Uterus (tissue), 2 donors: ENCODE results near the gene KANSL1.

ENCODE experiments used
- POLR2A ChIP-seq, 2 donors: fragments of 450-650 bp; IDR thresholded peaks; one replicate each; pipeline ENCODE4 v1.6.1; 2016; ENCODE audit warnings: antibody characterized with exemption in 2 of 2, mild to moderate bottlenecking in 1 of 2, moderate library complexity in 1 of 2
- TF ChIP-seq, protein P1 (sequence below), 4 experiments: fragments of 200-600 bp in 2 of 4; fragments of 450-650 bp in 2 of 4; sonication (generic) in 2 of 4; IDR thresholded peaks; one replicate each; pipeline ENCODE4 v1.5.1; 2016 to 2019; ENCODE audit warnings: antibody characterized with exemption in 4 of 4, mild to moderate bottlenecking in 2 of 4, moderate library complexity in 1 of 4

DNA sequence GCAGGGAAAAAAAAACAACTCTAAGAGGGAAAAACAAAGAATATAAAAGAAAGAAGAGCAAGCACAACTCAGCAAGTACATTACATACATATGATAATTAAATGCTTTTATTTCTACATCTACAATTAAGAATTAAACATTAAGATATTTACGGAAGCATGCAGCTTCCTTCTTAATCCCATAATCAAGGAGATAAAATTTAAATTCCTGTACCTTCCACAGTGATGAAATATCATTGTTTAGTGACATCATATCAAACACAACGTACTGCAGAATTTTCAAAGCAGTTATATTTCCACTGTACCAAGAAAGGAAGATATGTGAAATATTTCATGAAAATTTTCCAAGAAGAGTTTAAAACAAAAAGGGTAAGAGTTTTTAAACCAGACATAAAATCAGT is 26.0 kb downstream of the KANSL1 start:
- TF ChIP-seq, protein P1, sequence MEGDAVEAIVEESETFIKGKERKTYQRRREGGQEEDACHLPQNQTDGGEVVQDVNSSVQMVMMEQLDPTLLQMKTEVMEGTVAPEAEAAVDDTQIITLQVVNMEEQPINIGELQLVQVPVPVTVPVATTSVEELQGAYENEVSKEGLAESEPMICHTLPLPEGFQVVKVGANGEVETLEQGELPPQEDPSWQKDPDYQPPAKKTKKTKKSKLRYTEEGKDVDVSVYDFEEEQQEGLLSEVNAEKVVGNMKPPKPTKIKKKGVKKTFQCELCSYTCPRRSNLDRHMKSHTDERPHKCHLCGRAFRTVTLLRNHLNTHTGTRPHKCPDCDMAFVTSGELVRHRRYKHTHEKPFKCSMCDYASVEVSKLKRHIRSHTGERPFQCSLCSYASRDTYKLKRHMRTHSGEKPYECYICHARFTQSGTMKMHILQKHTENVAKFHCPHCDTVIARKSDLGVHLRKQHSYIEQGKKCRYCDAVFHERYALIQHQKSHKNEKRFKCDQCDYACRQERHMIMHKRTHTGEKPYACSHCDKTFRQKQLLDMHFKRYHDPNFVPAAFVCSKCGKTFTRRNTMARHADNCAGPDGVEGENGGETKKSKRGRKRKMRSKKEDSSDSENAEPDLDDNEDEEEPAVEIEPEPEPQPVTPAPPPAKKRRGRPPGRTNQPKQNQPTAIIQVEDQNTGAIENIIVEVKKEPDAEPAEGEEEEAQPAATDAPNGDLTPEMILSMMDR (IDR thresholded peaks at IDR 0.05) = no peak
- no peak for TF ChIP-seq POLR2A (IDR thresholded peaks at IDR 0.05)
